ENCODE measurements around the gene CEP97.
A peak's percentile ranks its signal among the peaks of the same experiment; 100 is the strongest.

GRCh38 chr3:101813817-101814440 is 89.5 kb downstream of the CEP97 start:
- no peak for TF ChIP-seq POLR2A (IDR thresholded peaks at IDR 0.05)
- peak; percentile 40 to 78 (median 62) for TF ChIP-seq CTCF (IDR thresholded peaks at IDR 0.05)

Data from adrenal gland (tissue), 5 donors.